K562 (cell line): ENCODE results near the gene UGT2B28. TPM values are rescaled to one million over a fixed set of nuclear protein-coding genes. Genes with fewer than 3 reads are reported as not detected.
"Not testable (repeated sequence)": the region's sequence is repeated elsewhere in the genome, so short reads cannot be mapped to it uniquely, and the experiment has no call there.

Source experiments
- ARID1B ChIP-seq: fragments of 450-650 bp; IDR thresholded peaks from 2 replicates; pipeline ENCODE4 v1.6.1; 2016; ENCODE audit warnings: antibody characterized with exemption, mild to moderate bottlenecking, inconsistent platforms
- CBFA2T2 ChIP-seq: fragments of 450-650 bp; conservative IDR thresholded peaks from 2 replicates; pipeline ENCODE4 v1.6.1; 2017; ENCODE audit warnings: mild to moderate bottlenecking
- CBFA2T3 ChIP-seq: fragments of 450-650 bp; IDR thresholded peaks from 2 replicates; pipeline ENCODE4 v1.6.1; 2017
- CXXC5 ChIP-seq: fragments of 250-450 bp; sonication (Bioruptor Pico); IDR thresholded peaks from 2 replicates; pipeline ENCODE4 v1.8.0; 2022; ENCODE audit warnings: inconsistent platforms, mild to moderate bottlenecking, moderate library complexity
- DPF2 ChIP-seq: fragments of 450-650 bp; IDR thresholded peaks from 2 replicates; pipeline ENCODE4 v1.6.1; 2016
- ELF4 ChIP-seq: fragments of 450-650 bp; formaldehyde crosslinking; IDR thresholded peaks from 2 replicates; pipeline ENCODE4 v1.4.0; 2022; ENCODE audit warnings: missing genetic modification characterization
- EP300 ChIP-seq: IDR thresholded peaks from 2 replicates; pipeline ENCODE4 v1.6.1; 2012; ENCODE audit warnings: low read length, improper control_type of control experiment
- FOXA3 ChIP-seq, 2 experiments: fragments of 450-650 bp in 1 of 2; sonication (generic) in 1 of 2; formaldehyde crosslinking; IDR thresholded peaks in 1 of 2; conservative IDR thresholded peaks in 1 of 2; 2 replicates each; pipeline versions ENCODE4 v1.4.0 to v1.8.0; 2020 to 2022; ENCODE audit warnings: mild to moderate bottlenecking in 2 of 2, missing genetic modification reagents in 1 of 2
- GATA2 ChIP-seq: sonication (generic); formaldehyde crosslinking; IDR thresholded peaks from 2 replicates; pipeline ENCODE4 v1.4.0; 2020; ENCODE audit warnings: mild to moderate bottlenecking, missing genetic modification reagents
- LCOR ChIP-seq: sonication (generic); formaldehyde crosslinking; IDR thresholded peaks from 2 replicates; pipeline ENCODE4 v1.8.0; 2022; ENCODE audit warnings: mild to moderate bottlenecking, missing genetic modification reagents
- RAD21 ChIP-seq, 2 experiments: fragments of 250-450 bp in 1 of 2; fragments of 450-650 bp in 1 of 2; sonication (Bioruptor Pico) in 1 of 2; formaldehyde crosslinking in 1 of 2; IDR thresholded peaks in 1 of 2; conservative IDR thresholded peaks in 1 of 2; 2 replicates each; pipeline versions ENCODE4 v1.4.0 to v1.8.0; 2020 to 2022; ENCODE audit warnings: mild to moderate bottlenecking in 2 of 2, moderate library complexity in 1 of 2
- RBBP5 ChIP-seq: fragments of 200-600 bp; sonication (generic); IDR thresholded peaks from 2 replicates; pipeline ENCODE4 v1.6.1; 2012; ENCODE audit warnings: borderline replicate concordance, mild to moderate bottlenecking, low read length, control low read depth, inconsistent platforms; ENCODE audit not compliant: insufficient read depth, poor library complexity, severe bottlenecking
- REST ChIP-seq, 2 experiments: fragments of 450-650 bp; formaldehyde crosslinking in 1 of 2; IDR thresholded peaks; 2 replicates each; pipeline versions ENCODE4 v1.4.0 to v1.6.1; 2014 to 2020; ENCODE audit warnings: mild to moderate bottlenecking in 2 of 2, borderline replicate concordance in 1 of 2, low read depth in 1 of 2
- SMAD4 ChIP-seq: fragments of 250-450 bp; sonication (Bioruptor Pico); conservative IDR thresholded peaks from 2 replicates; pipeline ENCODE4 v1.8.0; 2021; ENCODE audit warnings: inconsistent platforms, mild to moderate bottlenecking, moderate library complexity
- SMARCA4 ChIP-seq: fragments of 450-650 bp; IDR thresholded peaks from 2 replicates; pipeline ENCODE4 v1.6.1; 2016
- SOX6 ChIP-seq: fragments of 450-650 bp; IDR thresholded peaks from 2 replicates; pipeline ENCODE4 v1.6.1; 2014; ENCODE audit warnings: mild to moderate bottlenecking
- TCF3 ChIP-seq: sonication (generic); formaldehyde crosslinking; IDR thresholded peaks from 2 replicates; pipeline ENCODE4 v1.4.0; 2020; ENCODE audit warnings: mild to moderate bottlenecking, missing genetic modification reagents
- ZFP1 ChIP-seq: fragments of 450-650 bp; formaldehyde crosslinking; IDR thresholded peaks from 2 replicates; pipeline ENCODE4 v1.4.0; 2020; ENCODE audit warnings: mild to moderate bottlenecking, mixed read lengths
- ZFP36 ChIP-seq: fragments of 150-350 bp; IDR thresholded peaks from 2 replicates; pipeline ENCODE4 v1.6.1; 2018; ENCODE audit warnings: low read length, low read depth; ENCODE audit not compliant: partially characterized antibody
- polyA plus RNA-seq, 8 experiments: library from polyadenylated mRNA; depleted of rRNA in 4 of 8; stranded (reverse) in 5 of 8; unstranded in 3 of 8; fragments of >200 nt; fragmentation: Nextera tagmentation in 2 of 8; fragmentation: Illumina TruSeq in 1 of 8; extraction: Ambion mirVana in 2 of 8; extraction: Trizol in 1 of 8; gene quantifications; 2 replicates each; pipeline versions ENCODE4 v1.2.1 to v1.2.3, GENCODE V29; 2011 to 2014; ENCODE audit warnings: inconsistent platforms in 1 of 8, missing spikeins in 1 of 8
- total RNA-seq, 7 experiments: library from RNA; depleted of rRNA in 6 of 7; stranded (reverse); fragments of >200 nt in 6 of 7; fragmentation: Illumina TruSeq in 2 of 7; extraction: Trizol in 2 of 7; gene quantifications; 2 replicates each; pipeline versions ENCODE4 v1.2.1 to v1.2.3, GENCODE V29; 2011 to 2021; ENCODE audit warnings: low replicate concordance in 1 of 7

The UGT2B28 gene
- total and polyA plus RNA-seq, 9 of the 15 experiments (the other 6 are each of a cell fraction or from before 2014, with no cell fraction given) = not detected

GRCh38 chr4:69309549-69310076 is 29.3 kb downstream of the UGT2B28 start (continued):
- TF ChIP-seq REST (IDR thresholded peaks at IDR 0.05; ENCODE audit: borderline replicate concordance) (0 out of 2 replicates have a peak, but pooled peaks have one; percentile 19), ARID1B (peak; percentile 83), FOXA3 (CRISPR knock-in tag; conservative IDR thresholded peaks at IDR 0.05 in 1 of 2, IDR thresholded peaks at IDR 0.05 in 1 of 2) (peak; percentile 81 to 89; a peak in 3 of 4 replicates), RBBP5 (peak; percentile 45), SOX6 (peak; percentile 85), SMARCA4 (peak; percentile 51; the same call in 1 of the 2 replicates), ZFP36 (peak; percentile 55), GATA2 (CRISPR knock-in tag) (peak; percentile 89), RAD21 (CRISPR knock-in tag; conservative IDR thresholded peaks at IDR 0.05 in 1 of 2, IDR thresholded peaks at IDR 0.05 in 1 of 2) (peak in 1 of 2 experiments; percentile 32; a peak in 2 of 4 replicates), CBFA2T3 (peak; percentile 86), SMAD4 (peak; percentile 68), ZFP1 (0 out of 2 replicates have a peak, but pooled peaks have one; percentile 9), ELF4 (CRISPR knock-in tag) (0 out of 2 replicates have a peak, but pooled peaks have one; percentile 35), CBFA2T2 (peak; percentile 80), CXXC5 (peak; percentile 48), EP300 (peak; percentile 13; the same call in 1 of the 2 replicates), TCF3 (CRISPR knock-in tag) (peak; percentile 88), LCOR (CRISPR knock-in tag) (0 out of 2 replicates have a peak, but pooled peaks have one; percentile 45), DPF2 (0 out of 2 replicates have a peak, but pooled peaks have one; percentile 22)
- TF ChIP-seq REST (CRISPR knock-in tag; IDR thresholded peaks at IDR 0.05; ENCODE audit: low read depth) = not testable (repeated sequence)
